T-helper 9 cell (primary cell): ENCODE measurements around the gene TCEA2.

ENCODE experiments used
- DNase-seq: peaks from one replicate; pipeline ENCODE4 v3.0.0-alpha.2; 2020

TCEA2 gene

DNA sequence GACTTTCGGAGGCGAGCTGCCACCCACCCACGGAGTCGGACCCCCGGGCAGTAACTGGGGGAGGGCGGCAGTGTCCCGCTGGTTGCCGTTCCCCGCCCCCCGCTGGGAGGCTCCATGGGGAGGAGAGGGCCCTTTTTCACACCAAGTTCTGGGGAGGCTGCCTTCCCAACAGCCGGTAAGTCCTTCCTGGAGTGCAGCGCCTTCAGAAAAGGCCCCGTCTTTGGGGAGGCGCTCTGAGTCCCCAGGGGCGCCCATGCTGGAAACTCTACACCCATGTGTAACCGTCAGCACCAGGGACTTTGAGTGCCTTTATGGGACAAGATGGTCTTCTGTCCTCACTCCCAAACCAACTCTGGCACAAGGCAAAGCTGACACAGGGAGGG lies 13.1 kb upstream of the TCEA2 start:
- no peak for DNase-seq

DNA sequence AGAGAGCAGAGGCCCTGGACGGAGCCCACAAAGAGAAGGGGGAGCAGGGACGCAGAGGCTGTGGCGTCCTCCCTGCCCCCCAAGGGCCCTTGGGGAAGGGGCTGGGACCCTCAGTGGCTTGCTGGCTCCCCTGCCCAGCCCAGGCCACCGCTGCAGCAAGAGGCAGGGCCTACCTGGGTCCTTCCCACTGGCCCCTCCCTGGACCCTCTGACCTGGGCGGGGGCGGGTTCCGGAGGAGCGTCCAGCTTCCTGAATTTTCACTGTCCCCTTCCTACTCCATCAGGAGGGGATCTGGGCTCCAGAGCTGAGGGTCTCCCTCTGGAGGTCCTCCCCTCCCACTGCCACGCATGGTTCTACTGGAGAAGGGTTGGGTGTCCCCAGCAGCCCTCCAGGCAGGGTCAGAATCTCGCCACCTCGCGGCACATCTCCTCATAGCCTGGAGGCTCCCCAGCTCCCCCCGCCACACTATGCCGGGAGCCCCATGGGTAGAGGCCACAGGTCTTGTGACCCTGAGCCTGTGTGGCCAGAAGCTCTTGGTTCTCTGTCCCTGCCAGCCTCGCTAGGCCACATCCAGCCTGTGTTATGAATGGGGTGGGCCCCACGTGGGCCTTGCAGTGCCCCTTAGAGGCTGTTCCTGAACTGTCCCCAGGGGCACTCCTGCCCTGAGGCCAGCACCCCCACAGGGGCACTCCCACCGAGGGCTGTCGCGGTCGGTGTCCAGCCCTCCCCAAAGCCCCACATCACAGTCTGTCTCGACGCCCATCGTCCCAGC lies 12.6 kb upstream of the TCEA2 start:
- no peak for DNase-seq

DNA sequence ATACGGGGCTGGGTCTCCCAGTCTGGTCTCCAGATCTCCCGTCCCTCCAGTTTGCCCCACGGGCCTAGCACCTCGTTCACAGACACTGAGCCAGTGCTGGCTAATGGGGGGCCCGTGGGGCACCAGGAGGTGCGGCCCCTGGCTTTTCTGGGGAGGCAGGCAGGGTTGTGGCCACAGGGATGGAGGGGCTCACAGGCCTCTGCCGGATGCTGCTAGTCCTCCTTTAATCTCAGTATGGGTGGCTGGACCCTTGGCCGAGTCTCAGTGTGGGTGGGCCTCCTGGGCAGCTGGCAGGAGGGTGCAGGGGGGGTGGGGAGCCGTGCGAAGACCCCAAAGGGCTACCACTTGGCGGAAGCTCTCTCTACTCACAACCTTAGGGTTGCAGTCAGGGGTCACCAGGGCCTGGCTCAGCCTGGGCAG lies 12.0 kb upstream of the TCEA2 start:
- DNase-seq: no peak

DNA sequence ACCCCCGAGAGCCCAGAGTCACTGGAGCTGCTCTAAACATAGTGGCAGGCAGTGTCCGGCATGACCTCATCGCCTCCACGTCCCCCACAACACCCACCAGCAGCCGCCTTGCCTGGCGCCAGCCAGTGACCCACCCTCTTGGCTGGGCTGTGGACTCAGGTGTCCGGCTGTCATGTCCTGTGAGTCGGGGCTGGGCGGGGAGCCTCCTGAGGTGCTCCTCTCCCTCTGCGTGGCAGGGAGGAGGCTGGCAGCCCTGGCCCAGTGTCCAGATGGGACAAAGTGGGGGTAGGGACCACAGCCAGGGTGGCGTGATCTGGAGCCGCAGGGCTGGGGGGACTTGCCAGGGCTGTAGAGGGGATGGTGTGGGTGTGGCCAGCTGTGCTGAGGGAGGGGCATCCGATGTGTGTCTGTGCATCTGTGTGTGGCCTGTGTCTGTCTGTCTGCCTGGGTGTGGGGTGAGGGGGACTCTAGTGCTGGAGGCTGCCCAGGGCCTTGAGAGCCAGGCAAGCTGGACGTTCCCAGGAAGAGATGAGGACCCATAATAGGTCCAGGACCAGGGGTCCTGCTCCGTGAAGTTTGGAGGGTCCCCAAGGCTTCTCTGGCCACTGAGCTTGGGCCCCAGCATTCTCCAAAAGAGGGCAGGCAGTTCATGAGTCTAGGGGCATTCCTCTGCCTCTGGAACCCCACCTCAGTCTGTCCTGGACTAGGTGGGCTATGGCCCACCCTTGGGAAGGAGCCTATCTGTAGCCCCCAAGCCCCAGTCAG lies 11.3 kb upstream of the TCEA2 start:
- DNase-seq: no peak

DNA sequence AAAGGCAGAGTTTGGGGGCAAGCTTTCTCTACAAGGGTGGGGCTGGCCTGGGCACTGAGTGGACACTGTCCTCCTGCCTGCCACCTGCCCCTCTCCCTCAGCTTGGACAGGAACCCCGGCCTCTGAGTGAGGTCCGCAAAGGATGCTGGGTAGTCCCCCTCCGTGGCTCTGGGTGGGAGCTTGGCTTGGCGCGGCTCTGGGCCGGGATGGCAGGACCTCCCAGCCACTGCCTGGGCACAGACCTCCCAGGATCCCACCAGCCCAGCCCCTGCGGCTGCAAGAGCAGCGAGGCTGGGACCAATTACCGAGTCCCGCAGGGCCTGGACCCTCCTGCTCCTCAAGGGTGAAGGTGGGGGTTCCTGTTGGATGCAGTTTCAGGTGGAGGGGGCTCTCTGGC lies 10.7 kb upstream of the TCEA2 start:
- DNase-seq: no peak

DNA sequence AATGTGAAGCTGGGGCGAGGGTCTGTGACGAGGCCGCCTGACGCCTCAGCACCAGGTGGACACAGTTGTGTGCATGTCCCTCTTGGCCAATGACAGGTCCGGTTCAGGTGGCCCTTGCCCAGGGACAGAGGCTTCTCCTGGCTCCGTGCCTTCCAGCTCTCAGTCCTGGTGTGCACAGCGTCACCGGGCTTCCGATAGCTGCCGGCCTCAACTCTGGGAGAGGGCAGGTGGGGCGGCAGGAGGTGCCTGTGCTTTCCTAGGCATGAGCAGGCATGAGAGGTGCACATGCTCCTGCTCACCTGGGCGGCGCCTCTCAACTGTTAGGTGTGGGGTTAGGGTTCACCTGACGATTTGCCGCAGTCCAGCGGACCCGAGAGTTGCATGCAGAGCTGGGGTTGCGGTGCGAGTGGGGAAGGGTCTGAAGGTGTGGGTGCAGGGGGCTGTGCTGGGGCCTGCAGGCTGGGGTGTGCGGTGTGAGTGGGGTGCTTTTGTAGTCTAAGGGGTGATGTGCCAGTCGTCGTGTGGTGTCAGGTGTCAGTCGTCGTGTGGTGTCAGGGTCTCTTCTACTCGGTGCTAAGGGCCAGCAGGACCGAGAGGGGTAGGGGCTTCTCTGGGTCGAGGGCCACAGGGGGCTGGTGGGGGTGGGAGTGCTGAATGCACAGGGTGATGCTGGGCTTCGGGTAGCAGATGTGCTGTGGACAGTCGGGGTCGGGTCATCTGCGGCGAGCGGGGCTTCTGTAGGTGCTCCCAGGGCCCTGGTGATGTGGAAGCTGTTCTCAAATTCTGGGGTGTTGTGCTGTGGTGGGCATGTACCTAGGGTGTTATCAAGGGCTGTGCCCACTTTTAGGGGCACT lies 9.8 kb upstream of the TCEA2 start:
- DNase-seq: no peak

DNA sequence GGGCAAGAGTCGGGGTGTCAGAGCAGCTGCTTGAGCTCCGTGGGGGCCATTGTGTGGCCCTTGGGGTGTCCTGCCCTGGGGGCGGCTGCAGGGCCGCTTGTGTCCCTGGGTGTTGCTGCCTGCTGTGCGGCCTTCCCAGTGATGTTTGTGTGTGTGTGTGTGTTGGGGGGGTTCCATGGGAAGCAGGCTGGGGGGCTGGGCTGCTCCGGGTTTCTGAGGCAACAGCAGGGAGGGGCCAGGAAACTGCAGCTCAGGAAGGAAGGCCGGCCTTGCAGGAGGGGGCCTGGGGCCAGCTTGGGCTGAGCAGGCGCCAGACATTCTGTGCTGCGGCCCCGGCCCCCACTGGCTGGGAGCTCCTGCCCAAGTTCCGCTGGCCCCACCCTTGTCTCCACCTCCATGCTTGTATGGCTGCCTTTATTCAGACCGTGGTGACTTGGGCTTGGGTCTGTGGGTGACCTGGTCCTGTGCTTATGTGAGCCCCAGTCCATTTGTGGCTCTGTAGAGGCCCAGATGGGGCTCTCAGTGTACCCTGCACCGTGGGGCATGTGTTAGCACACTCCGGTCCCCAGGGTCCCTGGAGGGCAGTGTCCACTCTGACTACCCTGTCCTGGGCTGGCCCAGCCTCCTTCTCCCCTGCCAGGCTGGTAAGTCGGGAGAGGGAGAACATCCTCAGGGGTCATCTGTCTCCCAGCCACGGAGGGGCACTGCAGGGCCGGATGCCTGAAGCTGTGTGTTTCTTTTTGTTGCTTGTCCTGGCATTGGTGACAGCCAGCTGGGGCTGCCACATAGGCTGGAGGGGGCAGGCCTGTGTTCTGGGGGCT lies 8.9 kb upstream of the TCEA2 start:
- no peak for DNase-seq

DNA sequence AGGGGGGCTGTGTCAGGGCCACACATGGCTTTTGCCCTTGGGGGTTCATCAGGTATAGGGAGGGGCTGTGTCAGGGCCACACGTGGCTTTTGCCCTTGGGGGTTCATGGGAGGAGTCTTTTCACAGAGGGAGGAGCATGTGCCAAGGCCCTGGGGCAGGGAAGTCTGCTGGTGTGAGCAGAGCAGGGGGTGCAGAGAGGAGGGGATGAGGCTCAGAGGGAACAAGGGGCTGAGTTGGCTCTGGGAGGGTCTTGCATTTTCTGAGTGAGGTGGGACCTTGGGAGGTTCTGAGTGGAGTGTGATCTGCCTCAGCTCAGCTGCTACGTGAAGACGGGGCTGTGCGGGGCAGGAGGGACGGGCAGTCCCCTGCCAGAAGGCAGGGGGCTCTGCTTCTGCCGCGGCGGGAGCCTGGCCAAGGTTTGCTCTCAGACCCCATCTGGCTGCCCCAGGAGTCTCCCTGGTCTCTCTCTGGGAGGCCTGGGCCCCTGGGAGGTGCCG lies 7.6 kb upstream of the TCEA2 start:
- no peak for DNase-seq

DNA sequence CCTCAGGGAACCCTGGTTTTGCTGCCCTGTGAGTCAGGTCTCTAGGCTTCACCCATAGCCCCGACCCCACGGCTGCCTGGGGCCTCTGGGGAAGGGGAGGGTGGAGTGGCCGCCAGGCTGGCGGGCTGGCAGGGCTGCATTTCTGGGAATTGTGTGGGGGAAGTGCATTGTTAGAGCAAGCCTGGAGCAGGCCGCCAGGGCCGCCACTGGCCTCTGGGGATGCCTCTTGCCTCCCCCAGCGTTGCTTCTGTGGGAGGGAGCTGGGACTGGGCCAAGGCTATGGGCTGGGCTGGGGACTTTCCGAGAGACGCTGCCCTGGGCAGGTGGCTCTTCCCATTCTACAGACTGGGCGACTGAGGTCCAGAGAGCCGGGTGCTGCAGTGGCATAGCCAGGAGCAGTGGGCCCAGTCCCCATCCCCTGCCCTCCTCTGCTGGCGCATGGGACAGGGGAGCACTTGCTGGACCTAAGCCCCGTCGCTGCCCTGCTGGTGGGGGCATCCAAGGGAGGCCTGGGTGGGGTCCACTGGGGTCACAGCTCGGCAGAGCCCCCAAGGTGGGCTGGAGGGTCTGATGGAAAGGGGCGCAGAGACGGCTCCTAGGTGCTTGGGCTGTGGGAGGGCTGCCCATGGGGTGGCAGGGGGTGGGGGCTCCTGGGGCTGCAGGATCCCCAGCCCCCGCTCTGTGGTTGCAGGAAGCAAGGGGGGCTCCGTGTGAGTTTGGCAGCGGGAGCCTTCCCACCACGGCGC lies 6.9 kb upstream of the TCEA2 start:
- DNase-seq: no peak

DNA sequence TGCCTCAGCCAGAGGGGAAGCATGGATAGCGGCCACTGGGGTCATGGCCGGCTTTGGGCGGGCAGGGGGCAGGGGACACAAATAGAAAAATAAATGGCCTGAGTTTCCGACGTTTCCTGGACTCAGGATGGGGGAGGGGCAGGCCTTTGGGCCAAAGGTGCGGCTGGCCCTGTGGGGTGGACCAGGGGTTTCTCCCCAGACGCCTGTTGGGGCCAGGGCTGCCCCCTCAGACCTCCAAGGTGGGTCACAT lies 6.4 kb upstream of the TCEA2 start:
- DNase-seq: no peak

DNA sequence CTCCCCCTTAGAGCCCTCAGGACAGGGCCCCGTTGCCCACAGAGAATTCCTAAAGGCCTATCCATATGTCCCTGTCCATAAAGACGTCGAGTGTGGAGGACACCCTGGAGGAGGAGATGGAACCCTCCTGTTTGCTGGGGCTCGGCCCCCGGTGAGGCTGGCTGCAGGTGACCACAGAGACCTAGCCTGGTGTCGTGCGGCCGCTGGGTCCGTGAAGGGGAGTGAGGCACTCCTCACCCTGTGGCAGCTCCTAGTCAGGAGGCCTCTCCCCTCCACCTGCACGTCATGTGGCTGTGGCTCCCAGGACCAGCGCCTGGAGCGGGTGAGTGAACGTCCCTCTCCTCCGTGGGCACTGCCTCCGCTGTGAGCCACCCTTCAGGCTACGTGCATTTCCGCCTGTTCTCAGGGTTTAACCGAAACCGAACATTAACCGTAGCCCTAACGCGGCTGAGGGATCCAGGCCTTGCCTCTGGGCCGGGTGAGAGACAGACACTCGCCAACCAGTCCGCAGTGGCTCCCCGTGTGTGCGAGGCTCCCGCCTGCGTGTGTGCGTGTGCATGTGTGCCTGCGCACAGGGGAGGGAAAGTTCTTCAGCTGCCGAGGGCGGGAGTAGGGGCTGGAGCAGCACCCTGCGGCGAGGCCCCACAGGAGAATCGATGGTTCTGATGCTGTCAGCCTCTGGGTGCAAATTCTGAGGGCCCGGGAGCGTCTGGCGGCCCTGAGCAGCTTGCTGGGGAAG lies 5.9 kb upstream of the TCEA2 start:
- no peak for DNase-seq

DNA sequence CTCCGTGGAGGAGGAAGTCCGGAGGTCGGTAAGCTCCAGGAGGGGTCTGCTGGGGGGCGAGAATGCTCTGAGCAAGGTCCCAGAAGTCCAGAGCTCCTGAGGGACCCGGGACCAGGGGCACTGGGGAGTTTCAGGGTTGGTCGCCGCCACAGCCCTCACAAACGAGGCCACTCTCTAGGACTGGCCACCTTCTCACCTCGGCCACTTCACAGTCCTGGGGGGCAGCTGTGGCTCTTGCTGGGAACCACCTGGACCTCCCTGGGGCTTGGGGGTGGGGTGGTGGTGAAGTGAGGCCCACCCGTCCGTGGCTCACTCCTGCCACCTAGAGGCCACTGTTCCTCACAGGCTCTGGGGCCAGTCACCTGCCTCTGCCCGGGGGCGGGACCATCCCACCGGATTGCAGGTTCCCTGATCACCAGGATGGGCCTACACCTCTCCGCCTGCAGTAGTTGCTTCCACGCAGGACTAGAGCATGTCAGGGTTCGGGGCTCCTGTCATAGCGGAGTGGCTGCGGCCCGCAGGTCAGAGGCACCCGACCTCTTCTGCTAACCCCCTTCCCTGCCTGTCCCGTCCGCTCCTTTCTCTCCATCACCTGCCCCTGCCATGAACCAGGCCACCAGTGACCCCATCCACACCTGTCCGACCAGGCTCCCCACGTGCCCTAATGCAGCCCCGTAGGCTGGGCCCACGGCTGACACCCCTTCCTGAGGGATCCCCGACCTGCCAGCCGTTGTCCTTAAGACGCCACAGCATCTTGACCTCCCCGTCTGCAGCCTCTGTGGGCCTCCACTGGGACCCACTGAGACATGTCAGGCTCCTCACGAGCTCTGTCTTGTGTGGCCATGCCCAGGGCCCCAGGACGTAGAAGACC lies 5.1 kb upstream of the TCEA2 start:
- peak; percentile 81 for DNase-seq

DNA sequence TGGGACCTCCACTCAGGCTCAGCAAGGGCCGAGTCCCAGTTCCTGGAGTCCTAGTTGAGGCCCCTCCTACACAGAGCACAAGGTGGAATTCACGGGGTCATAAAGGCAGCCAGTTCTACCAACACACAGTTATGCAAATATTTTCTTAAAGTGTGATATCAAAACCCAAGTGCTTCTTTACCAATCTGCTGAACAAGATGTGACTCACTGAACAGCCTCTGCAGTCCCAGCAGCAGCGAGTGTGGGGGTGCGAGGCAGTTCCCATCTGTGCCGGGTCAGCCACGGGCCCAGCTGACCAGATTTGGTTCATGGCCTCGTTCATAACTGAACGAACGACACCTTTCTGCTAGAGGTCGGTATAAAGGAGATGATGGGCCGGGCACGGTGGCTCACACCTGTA lies 4.5 kb upstream of the TCEA2 start:
- no peak for DNase-seq

DNA sequence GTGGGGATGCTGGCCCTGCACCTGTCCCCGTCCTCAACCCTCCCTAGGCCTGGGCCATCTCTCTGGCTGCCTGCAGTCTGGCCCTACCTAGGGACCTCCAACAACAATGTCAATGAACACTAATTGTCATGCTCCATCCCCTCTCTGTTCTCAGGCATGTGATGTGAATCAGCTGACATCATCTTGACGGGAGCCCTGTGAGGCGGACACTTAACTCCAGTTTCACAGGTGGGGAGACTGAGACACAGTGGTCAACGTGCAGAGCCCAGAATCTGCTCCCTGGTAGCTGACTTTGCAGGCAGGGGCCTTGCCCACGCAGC lies 762 bp upstream of the TCEA2 start:
- DNase-seq: no peak

DNA sequence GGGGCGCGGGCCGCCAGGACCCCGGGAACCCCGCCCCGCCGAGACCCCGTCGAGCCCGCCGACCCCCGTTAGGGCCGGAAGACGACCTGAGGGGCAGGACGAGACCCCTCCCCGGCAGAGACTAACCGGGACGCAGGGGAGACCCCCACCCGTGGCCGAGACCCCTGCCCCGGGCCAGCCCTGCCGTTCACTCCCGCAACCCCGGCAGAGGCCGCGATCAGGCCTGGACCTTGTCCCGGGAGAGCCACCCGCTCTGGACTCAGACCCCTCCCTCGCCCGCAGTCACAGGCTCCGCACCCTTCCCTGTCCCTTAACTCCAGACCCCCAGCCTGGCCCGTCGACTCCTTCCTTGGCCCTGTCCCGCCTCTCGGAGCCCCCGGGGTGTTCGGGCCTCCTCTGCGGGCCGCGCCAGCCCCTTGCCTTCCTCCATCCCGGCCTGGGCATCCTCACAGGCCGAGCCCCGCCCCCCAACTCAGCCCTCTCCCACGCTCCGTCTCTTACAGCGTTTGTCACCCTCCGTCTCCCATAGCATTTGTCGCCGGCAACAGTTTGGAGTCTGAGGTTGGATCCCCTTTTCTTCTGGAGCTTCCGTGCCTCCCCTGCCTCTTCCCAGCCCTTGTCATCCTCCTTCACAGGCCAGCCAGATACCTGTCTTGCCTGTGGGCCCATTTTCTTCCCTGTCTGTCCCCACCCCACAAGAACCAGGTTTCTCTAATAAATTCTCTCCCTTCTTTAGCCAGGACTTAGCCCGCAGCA lies 569 bp downstream of the TCEA2 start:
- no peak for DNase-seq

DNA sequence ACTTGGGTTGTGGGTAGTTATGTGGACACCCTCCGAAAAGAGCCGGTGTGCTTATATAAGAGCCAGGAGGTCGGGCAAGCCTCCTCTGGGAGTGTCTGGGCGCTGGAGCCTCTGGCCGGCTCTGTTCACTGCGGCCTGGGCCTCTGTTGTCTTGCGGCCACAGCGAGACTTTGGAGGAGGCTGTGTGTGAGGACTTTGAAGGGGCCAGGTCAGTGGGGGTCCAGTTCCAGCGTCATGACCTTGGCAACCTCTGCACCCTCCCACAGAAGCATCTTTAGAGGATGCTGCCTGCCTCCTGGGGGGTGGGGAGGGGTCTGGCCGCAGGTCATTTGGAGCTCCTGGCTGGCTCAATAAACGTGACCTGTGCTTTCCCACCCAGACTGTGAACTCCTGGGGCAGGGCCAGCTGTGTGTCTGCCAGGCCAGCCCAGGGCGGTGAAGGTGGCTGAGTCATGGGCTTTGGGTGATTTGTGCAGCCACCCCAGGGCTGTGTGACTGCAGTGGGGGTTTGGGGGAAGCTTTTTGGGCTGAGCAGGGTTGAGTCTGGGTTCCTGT lies 1.2 kb downstream of the TCEA2 start:
- no peak for DNase-seq

DNA sequence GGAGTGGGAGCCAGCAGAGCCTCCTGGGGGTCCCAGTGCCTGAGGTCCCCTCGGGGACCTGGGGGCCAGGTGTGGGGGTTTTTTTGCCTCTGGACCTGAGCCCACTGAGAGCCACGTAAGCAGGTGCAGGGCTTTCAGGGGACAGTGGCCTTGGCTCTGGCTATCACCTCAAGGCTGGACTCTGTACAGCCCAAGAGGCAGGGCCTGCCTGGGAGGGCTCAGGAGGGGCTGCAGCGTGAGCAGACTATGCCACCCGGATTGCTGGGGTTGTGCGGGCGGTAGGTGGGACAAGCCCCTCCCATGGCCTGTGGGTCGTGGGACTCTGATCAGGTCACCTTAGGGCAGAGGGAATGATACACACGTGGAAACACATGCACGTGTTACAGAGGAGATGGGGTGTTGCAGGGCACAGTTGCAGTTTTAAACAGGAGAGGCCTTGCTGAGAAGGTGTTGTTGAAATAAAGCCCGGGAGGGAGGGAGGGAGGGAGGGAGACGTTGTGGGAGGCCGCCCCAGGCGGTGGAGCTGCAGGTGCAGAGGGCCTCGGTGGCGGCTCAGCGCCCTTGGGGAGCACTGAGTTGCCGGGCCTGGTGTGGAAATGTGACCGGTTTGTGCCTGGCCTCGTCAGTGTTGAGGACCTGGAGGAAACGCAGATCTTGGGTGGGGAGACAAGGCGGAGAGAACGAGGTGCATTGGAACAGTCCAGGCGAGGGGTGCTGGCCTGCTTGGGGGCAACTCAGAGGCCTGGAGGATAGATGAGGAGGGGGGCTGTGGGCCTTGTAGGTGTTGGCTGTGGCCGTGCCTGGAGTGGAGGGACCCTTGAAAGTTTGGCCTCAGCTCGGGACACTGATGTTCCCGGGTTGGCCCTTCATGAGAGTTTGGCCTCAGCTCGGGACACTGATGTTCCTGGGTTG lies 2.3 kb downstream of the TCEA2 start:
- DNase-seq: no peak

DNA sequence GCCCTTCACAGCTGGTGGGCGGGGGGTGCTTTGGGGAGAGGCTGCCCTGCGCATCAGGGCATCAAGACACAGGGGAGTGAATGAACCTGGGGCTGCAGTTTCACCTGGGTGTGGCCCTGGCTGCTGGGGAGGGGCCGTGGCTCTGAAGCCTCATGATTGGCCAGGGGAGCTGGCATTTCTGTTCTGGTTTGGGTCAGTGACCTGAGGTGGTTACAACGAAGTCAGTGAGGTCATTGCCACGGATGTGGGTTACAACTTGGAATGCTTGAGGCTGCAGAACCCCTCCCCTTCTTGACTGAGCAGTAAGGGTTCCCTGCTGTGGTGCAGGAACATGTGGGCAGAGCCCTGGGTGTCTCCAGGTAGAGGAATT lies 3.0 kb downstream of the TCEA2 start:
- DNase-seq: peak; percentile 46
